ENCODE data around the gene LGALS7B. TPM values are rescaled to one million over a fixed set of nuclear protein-coding genes. Genes with fewer than 3 reads are reported as not detected.

The LGALS7B gene
- total and polyA plus RNA-seq, 2 of the 4 experiments (the other 2 are of a cell fraction): not detected

GRCh38 chr19:38745316-38745715, 43.7 kb upstream of the LGALS7B start:
- H3K9me1 ChIP-seq (ENCODE audit: insufficient read depth, low read length): no peaks in the 10 kb centered on the region
- no peak overlapping the region for H3K4me3 ChIP-seq (ENCODE audit: insufficient read depth, low read depth, low read length)
- H3K18ac ChIP-seq (ENCODE audit: low read depth, low read length): no peak overlapping the region
- H4K20me1 ChIP-seq (ENCODE audit: insufficient read depth, low read length): no peaks in the 10 kb centered on the region
- no peaks in the 10 kb centered on the region for H3K79me1 ChIP-seq (ENCODE audit: low read depth in 1 of 2, low read length in 2 of 2)
- H4K91ac ChIP-seq (ENCODE audit: insufficient read depth, low read depth, low read length): no peak overlapping the region
- 58% methylated on average over 2 of the region's 7 CpGs; no CpG with 5 or more reads in 1 of the 2 experiments for WGBS, 2 experiments (ENCODE audit: extremely low coverage in 2 of 2, insufficient read length in 1 of 2)
- H2AK5ac ChIP-seq (ENCODE audit: low read depth, low read length): no peak overlapping the region
- in situ Hi-C loops (cut with MboI; ENCODE audit: low sequenced_read_pairs): loop anchor here (25.0 kb wide), 1 partner anchor 167 kb away; the partner anchor contains the start of gene CCER2
- ChIA-PET CTCF (no interaction called here), POLR2A (ENCODE audit: unreplicated experiment) (no interaction called here)
- H3K4ac ChIP-seq (ENCODE audit: low read depth, low read length): no peak overlapping the region
- no peak overlapping the region for H3K27ac ChIP-seq (ENCODE audit: insufficient read depth, low read length)
- H4K8ac ChIP-seq (ENCODE audit: low read depth in 2 of 2, low read length in 2 of 2): no peak overlapping the region
- H3K23ac ChIP-seq (ENCODE audit: low read depth, low read length): no peak overlapping the region
- no peaks in the 10 kb centered on the region for H3K4me1 ChIP-seq (ENCODE audit: control insufficient read depth, insufficient read depth, low read length)
- TF ChIP-seq RFX5 (IDR thresholded peaks at IDR 0.05; ENCODE audit: low read depth, low read length) (no peak), CTCF (conservative IDR thresholded peaks at IDR 0.05; ENCODE audit: low read depth, low read length) (no peak), POLR2A (IDR thresholded peaks at IDR 0.05; ENCODE audit: low read depth, low read length) (no peak), MAZ (IDR thresholded peaks at IDR 0.05; ENCODE audit: borderline replicate concordance, low read depth, low read length) (no peak), CHD1 (IDR thresholded peaks at IDR 0.05; ENCODE audit: low read depth, low read length) (no peak), RCOR1 (IDR thresholded peaks at IDR 0.05; ENCODE audit: insufficient replicate concordance, low read length) (no peak), SMC3 (IDR thresholded peaks at IDR 0.05; ENCODE audit: low read depth, low read length) (no peak), BHLHE40 (IDR thresholded peaks at IDR 0.05; ENCODE audit: low read depth, low read length) (no peak), FOS (IDR thresholded peaks at IDR 0.05; ENCODE audit: low read depth, low read length) (no peak), CEBPB (IDR thresholded peaks at IDR 0.05; ENCODE audit: low read depth, low read length) (no peak)
- TF ChIP-seq, protein P1, sequence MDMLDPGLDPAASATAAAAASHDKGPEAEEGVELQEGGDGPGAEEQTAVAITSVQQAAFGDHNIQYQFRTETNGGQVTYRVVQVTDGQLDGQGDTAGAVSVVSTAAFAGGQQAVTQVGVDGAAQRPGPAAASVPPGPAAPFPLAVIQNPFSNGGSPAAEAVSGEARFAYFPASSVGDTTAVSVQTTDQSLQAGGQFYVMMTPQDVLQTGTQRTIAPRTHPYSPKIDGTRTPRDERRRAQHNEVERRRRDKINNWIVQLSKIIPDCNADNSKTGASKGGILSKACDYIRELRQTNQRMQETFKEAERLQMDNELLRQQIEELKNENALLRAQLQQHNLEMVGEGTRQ (IDR thresholded peaks at IDR 0.05; ENCODE audit: low read depth, low read length): no peak
- H2AK9ac ChIP-seq (replicated peaks; ENCODE audit: low read depth, low read length, poor library complexity): no peak overlapping the region
- no peak overlapping the region for H2AFZ ChIP-seq (replicated peaks; ENCODE audit: low read length, poor library complexity)
- H2BK15ac ChIP-seq (ENCODE audit: low read depth, low read length): no peak overlapping the region
- H3K56ac ChIP-seq (ENCODE audit: extremely low read depth, insufficient read depth, low read length): no peak overlapping the region
- no peak overlapping the region for H3K14ac ChIP-seq (replicated peaks; ENCODE audit: low read depth, low read length)
- H3K9me3 ChIP-seq (ENCODE audit: control insufficient read depth, insufficient read depth, low read length): no peaks in the 10 kb centered on the region
- no TSS peak for BruUV-seq (replicated peaks)
- intact Hi-C loops (cut with micrococcal nuclease): no loop called here
- no peak overlapping the region for H3K9ac ChIP-seq (ENCODE audit: low read depth, low read length)
- H2BK5ac ChIP-seq (ENCODE audit: low read depth, low read length, poor library complexity, severe bottlenecking): no peak overlapping the region
- no peak overlapping the region for H4K5ac ChIP-seq (ENCODE audit: low read depth, low read length)
- H3K36me3 ChIP-seq (ENCODE audit: control insufficient read depth, insufficient read depth, low read length): no peaks in the 10 kb centered on the region
- no peak overlapping the region for H3K4me2 ChIP-seq (ENCODE audit: low read depth, low read length)
- H2BK120ac ChIP-seq (ENCODE audit: low read depth, low read length): no peak overlapping the region
- no peak overlapping the region for H2BK20ac ChIP-seq (ENCODE audit: low read depth, low read length)
- peaks cover 2% of the 10 kb centered on the region for H3K27me3 ChIP-seq (ENCODE audit: control insufficient read depth, insufficient read depth, low read length)
- ATAC-seq (ENCODE audit: low read depth) (no peak), DNase-seq (no peak)
- dilution Hi-C loops (cut with HindIII; ENCODE audit: low sequenced_read_pairs, unreplicated experiment): no loop called here
